ENCODE data around the gene ADGRG7.
"Not testable (repeated sequence)": the region's sequence is repeated elsewhere in the genome, so short reads cannot be mapped to it uniquely, and the experiment has no call there.

Gene ADGRG7, protein sequence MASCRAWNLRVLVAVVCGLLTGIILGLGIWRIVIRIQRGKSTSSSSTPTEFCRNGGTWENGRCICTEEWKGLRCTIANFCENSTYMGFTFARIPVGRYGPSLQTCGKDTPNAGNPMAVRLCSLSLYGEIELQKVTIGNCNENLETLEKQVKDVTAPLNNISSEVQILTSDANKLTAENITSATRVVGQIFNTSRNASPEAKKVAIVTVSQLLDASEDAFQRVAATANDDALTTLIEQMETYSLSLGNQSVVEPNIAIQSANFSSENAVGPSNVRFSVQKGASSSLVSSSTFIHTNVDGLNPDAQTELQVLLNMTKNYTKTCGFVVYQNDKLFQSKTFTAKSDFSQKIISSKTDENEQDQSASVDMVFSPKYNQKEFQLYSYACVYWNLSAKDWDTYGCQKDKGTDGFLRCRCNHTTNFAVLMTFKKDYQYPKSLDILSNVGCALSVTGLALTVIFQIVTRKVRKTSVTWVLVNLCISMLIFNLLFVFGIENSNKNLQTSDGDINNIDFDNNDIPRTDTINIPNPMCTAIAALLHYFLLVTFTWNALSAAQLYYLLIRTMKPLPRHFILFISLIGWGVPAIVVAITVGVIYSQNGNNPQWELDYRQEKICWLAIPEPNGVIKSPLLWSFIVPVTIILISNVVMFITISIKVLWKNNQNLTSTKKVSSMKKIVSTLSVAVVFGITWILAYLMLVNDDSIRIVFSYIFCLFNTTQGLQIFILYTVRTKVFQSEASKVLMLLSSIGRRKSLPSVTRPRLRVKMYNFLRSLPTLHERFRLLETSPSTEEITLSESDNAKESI

DNA sequence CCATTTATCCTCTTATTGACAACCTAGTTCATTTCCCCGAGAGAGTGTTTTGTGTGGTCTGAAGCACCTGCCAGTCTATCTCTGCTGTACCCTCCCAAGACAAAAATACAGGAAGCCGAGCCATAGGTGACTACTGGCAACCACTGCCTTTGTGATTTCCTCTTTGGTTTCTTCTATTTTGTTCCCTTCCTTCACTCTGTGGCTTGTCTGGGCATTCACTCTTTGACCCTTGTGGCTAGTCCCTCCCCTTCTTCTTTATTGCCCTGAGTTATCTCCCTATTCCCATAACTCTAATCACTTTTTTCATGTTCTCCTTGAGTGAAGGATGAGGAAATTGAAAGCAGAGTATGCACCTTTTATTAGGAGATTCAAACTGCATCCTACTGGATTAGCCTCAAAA, at the start of gene ADGRG7:
TSS of gene ADGRG7 (plus strand) at position 297 of the 400 bp plus-strand sequence. CDS start 256 bp downstream, outside the sequence.
- DNase-seq = no peak

DNA sequence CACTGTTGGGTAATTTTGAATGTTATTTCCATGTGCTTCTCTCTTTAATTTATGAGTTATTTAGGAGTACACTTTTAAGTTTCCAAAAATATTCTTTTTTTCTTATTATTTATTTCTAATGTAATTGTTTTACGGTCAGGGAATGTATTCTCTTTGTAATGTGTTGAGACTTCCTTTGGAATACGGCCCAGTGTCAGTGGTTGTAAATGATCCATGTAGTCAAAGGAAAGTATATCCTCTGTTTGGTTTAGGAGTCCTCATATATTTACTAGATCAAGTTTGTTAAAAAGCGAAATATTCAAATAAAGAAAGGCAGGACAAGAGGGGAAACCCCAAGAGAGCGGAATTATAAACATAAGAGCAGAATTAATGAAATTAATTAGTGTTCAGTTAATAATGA, 49.0 kb upstream of the ADGRG7 start:
- no peak for DNase-seq

DNA sequence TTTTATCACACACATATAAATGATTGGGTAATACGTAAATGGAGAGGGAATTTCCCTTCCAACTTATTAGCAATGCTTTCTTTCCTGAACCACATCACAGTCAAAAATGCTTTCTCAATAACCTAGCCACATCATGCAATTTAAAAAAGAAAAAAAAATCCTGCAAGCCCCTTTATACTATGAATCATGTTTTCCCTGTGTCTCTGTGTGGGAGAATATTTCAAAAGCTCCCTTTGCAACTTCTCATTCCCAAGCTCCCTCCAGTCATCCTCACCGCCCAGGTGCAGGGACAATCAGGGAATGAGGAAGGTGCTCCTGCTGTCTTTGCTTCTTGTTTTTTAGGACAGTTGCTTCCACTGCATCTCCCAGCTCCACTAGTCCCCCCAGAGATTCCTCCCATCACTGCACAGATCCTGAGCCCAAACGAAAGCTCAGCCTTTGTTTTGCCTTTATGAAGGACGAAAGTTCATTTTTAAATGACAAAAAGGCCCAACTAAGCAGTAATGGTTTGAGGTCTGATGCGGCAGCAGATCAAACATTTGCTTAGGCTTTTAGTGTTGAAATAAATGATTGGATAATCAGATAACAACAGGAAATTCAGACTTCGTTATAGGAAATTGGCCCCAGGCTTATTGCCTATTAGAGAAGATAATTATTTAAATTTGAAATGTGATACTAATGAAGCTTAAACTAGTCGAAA, 47.8 kb upstream of the ADGRG7 start:
- DNase-seq = no peak

DNA sequence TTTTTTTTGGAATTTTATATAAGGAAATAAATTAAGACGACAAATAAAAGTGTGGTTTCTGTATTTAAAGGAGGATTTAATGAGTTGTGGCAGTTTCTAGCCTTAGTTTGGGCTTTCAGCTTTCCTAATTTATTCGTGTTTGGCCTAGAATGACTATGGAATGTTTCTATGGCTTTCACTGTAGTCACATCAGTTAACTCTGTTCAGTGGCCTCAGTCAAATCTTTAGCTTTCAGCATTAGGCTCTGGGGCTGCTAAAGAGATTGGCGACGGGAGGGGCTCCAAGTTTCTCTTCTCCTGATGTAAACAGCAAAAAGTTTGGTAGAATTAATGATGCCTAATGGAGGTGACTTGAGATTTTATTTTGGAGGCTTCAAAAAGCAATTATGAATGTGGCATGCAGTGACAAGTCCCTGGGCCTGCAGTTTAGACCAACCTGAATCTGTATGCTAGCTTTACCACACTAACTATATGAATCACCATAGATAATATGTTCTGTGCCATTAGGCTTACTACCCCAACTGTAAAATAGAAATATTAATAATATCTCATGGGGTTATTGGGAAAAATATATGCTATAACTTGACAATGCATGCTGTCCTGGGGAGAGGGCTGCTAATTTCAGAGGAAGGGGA, 47.1 kb upstream of the ADGRG7 start:
- no peak for DNase-seq

DNA sequence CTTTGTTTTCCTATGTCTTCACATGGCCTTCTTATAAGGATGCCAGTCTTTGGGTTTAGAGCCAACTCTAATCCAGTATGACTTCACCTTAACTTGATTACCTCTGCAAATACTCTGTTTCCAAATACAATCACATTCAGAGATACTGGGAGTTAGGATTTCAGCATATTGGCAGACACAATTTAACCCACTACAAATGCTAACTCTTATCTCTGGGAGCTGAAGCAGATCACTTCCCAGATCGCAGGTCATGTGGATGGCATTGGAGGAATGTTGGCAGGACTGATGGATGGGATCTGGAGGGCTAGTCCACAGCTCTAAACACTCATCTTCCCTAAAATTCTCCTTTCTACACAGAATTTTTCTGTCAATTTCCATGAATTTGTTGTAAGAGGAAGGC, 46.2 kb upstream of the ADGRG7 start:
- no peak for DNase-seq

DNA sequence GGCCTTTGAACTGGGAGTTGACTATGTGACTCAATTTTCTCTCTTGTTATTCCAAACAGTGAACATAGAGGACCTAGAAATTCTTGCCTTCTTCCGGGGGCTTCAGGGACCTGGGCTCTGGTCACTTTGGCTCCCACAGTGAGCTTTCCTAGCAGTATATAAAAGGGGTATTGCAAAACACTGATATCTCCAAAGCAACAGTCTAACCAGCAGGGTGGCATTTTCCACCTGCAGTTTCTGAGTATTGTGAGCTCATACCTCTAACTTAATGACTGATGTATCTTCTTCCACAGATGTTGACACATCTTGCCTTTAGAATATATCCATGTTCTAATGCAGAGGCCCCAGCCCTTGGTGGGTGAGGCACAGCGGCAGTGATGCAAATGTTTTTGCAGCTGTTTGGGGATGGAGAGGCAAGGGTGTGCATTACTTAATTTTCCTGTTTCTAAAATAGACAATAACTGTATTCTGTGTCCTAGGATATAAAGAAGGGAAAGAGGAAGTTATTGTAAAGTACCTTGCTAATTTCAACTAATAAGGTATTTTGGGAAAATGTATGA, 45.7 kb upstream of the ADGRG7 start:
- DNase-seq = no peak

DNA sequence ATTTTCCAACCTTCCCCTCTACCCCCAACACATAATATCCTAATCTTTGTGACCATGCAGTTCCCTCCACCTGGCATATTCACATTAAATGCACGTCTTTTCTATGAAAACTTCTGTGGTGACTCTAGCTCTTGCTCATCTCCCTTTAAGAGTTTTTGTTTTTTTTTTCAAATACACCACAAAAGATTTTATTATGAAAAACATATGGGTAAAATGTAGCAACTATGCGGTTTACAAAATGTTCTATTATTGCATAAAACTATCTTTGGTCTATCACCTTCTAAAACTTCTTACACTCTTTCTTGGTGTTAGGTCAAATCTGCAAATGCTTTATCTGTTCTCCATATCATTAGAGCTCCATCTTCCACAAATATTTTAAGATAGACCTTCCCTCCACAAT, 38.6 kb upstream of the ADGRG7 start:
- DNase-seq = no peak

DNA sequence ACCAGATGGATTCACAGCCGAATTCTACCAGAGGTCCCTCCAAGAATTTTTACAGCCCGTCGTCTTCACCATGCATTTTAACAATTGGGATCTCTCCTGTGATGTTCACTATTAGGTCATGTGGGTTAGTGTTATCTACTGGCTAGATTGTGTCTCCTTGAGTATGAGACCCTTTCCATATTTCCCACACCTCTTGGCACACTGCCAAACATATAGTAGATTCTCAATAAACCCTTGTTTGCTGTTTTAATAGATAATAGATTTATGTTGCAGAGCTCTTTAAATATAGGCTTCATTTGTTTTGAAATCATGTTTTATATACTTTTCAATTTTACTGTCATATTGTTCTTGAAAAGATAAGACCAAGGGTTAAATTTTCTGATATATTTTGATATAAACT, 34.9 kb upstream of the ADGRG7 start:
- DNase-seq = no peak

DNA sequence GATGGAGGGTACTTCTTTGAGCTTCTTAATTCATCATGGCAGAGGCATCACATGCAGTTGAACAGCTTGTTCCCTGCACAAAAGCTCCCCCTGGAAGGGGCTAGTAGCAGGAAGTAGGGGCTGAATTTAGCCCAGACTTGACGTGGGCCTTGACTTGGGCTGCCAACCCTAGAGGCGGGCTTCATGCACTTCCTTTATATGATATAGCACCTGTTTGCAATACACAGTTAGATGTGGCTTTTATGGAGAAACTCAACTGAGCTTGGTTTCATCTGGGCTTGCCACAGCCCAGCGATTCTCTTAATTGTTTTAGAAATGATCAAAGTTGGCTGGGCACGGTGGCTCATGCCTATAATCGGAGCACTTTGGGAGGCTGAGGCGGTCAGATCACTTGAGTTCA, 33.7 kb upstream of the ADGRG7 start:
- no peak for DNase-seq

DNA sequence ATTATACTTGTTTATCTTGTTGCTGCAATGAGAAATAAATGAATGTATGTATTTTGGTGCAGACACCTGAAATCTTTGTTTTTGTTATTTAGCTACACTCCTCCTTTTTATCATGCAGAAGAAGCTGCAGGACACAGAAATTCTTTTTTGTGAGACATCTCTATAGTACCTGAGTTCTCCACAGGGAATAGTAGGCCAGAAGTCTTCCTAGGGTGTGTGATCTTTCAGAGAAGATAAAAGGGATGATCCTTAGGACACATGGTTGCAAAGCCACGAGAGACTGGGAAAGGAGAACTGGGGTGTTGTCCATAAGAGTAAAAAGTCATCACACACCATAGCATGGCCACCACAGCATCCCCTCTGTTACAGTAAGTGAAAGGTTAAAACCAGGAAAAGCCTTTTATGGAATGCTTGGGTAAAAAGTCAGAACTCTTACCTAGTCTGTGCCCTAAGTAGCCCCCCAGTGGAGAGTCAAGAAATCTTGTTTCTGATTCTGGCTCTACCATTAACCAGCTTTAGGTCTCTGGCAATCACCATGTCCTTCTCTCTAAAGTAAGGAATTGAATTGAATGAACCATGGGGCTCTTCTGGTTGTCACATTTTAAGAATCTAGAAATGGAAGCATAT, 31.9 kb upstream of the ADGRG7 start:
- DNase-seq = no peak

DNA sequence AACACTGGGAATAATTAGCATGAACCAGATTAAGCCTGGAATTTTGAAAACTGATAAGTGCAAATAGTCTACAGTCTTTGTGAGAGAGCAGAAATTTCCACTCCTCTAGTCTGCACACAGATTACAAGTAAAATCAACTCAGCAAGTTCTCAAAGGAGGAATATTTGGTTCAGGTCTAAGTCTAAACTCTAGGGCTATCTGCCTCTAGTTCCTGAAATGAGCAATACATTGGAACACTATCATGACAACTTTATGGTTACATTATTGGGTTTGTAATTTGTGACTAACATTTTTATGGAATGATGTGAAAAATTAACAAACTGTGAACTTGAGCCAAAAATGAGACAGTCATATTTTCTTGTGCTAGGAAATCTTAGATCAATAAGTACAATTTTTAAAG, 30.8 kb upstream of the ADGRG7 start:
- no peak for DNase-seq

DNA sequence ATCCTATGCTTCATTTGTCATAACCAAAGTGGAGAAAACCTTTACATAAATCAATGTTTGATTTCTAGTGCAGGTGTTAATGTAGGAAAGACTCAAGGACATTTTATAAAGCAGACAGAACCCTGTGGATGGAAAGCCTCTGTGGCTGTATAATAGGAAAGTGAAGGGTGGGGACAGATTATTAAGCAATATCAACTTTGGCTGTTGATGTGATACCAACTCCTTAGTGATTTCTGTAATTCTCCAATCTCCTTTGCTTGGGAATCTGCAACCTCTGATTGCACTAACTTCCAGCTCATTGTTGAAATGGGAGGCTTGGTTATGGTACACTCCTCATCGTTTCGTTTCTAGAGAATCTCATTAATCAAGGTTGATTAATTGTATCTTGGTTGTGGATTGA, 29.3 kb upstream of the ADGRG7 start:
- DNase-seq = no peak

DNA sequence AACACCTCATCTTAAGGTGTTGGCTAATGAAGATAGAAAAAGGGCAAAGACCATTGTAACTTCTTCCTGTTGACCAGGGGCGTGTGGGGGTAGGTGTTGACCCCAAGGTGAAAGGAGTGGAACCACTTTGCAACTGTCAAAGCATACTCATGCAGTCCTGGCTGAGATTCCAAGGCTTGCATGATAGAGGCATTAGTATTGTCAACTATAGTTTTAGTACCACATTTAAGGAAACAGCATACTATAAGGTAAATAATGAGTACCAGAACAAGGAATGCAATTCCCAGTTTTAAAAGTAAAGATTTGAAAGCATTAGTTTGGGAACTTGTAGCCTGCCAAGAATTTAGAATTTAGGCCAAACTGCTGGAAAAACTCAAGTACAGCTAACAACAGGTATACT, 27.8 kb upstream of the ADGRG7 start:
- DNase-seq = no peak

DNA sequence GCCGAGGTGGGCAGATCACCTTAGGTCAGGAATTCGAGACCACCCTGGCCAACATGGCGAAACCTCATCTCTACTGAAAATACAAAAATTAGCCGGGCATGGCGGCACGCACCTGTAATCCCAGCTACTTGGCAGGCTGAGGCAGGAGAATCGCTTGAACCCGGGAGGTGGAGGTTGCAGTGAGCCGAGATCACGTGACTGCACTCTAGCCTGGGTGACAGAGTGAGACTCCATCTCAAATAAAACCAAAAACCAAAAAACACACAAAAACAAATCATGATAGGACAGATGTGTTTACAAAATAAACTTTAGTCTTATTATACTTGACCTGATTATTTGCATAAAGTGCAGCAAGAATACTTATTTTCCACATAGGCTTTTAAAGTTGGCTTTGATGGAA, 27.2 kb upstream of the ADGRG7 start:
- not testable (repeated sequence) for DNase-seq

DNA sequence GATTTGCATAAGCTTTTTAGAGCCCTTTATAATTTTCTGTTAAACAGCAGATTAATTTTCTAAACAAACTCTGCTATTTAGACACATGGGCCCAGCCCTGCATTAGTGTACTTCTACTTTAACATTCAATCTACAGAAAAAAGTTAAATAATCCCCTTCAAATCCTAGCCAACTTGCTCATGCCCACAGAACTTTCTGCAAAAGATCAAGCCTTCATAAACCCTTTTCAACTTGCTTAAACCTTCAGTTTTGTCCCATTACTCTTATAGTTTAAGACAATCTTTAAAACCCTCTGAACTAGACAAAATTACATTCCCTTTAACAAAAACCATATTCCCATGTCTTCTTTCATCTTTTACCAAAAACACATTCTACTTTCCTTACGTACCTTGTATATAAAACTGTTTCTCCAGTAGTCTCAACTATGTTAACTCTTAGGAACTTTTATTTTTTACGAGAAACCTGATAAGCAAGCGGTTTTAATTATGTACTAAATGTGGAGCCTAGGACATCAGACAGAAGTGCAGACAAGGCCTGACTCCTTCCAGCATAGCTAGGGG, 25.2 kb upstream of the ADGRG7 start:
- no peak for DNase-seq

DNA sequence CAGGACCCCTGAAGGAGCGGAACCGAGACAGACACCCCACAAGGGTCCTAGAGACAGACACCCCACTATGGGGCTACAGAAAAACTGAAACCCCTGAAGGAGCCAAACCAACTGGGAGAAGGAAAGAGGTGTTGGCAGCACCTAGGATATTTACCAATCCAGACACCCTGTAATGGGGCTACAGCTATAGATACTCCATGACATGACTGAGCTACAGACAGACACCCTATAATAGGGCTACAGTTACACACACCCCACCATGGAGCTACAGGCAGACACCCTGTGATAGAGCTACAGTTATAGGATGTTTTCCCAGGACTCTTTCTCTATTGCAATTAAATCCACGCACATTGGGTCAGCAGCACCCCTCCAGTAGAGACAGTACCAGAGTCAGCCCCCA, 22.6 kb upstream of the ADGRG7 start:
- DNase-seq = no peak

DNA sequence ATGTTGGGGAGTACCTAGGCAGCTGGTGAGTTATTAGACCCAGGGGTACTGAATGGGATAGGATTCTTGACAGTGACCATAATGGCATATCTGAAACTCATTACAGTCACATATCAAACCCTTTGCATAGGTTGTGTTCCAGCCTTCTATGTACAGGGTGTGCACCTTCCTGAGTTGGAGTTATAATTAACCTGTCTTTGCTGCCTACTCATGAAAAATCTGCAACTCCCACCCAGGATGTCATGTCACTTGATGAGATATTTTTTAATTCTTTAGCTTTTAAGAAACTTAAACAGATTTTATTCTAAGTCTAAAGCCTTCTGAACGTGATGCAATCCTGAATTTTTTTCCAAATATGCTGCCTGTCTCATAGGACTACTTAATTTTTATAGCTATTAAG, 21.1 kb upstream of the ADGRG7 start:
- no peak for DNase-seq

DNA sequence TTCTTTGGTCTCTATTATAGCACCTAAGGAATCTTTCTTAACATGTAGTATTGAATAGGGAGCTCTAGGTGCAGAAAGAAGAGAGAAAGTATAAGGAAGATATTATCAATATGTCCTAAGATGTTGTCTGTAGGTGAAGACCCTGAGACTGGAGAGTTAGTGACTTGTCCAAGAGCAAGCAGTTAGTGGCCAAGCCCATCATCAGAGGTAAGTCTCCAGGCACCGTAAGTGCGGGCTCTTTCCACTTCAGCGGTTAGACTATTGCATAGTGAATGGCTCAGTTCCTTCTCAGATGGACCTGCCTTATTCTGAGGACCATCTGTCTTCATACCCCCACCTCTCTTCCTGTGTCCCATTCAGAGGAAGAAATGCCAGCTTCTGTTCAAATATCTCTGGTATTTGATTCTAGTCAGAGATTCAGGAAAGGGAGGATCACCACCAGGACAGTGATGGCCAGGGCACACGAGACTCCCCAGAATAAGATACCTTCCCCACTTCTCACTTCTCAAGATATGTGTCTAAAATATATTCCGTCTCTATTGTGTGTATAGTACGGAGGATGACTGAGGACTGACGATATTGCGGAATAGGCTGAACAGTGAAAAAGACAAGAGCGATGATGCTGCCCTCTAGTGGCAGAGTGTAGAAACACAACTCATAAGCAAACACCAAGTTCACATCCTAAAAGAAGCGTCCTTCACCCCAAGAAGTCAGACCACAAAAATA, 19.1 kb upstream of the ADGRG7 start:
- peak; percentile 4 for DNase-seq

DNA sequence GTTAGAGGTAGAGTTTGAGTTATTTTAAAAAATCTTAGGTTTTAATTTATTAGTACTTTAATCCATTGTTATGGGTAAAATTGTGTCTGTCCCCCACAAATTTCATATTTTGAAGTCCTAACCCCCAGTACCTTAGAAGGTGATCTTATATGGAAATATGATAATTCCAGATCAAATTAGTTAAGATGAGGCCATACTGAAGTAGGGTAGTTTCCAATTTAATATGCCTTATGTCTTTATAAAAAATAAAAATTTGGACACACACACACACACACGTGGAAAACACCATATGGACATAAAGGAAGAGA, 18.6 kb upstream of the ADGRG7 start:
- no peak for DNase-seq

DNA sequence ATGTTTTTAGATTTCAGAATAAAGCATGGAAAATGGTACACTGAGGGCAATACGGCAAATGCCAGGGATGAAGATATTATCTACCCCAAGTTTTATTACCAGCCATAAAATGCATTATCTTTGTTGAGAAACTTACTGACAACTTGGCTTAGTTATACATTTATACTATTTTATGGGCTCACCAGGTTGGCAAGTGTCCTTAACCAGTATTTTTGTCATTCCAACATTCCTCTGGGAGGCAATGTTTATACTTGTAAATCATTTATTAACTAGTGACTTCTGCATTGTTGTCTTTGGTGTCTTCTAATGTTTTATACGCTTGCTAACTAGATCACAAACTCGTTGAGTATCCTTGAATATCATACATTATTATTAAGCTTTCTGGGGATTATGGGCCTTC, 18.0 kb upstream of the ADGRG7 start:
- DNase-seq = no peak

DNA sequence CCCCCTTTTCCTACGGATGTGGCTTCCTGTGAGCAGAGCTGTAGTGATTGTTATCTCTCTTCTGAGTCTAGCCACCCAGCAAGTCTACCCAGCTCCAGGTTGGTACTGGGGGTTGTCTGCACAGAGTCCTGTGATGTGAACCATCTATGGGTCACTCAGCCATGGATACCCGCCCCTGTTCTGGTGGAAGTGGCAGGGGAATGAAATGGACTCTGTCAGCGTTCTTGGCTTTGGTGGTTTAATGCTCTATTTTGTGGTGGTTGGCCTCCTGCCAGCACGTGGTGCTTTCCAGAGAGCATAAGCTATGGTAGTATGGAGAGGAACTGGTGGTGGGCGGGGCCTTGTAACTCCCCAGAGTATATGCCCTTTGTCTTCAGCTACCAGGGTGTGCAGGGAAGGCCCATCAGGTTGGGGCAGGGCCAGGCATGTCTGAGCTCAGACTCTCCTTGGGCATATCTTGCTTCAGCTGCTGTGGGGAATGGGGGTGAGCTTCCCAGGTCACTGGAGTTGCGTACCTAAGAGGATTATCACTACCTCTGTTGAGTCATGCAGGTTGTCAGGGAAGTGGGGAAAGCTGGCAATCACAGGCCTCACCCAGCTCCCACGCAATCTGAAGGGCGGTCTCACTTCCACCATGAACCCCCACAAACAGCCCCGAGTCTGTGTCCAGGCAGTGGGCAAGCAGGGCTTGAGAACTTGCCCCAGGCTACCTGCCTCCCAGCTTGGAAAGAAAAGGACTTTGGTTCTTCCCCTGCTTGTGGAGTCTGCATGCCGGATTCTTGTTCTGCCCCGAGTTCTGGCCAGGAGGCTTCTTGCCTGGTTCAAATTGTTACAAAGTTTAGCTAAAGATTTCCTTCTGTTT, 9.0 kb upstream of the ADGRG7 start:
- DNase-seq = no peak

All from GF-D8 (cell line).